T-helper 1 cell (primary cell): Measurements from ENCODE around the gene FBLN2.
A peak's percentile ranks its signal among the peaks of the same experiment; 100 is the strongest.

Experiments used
- DNase-seq, 5 donors: peaks; one replicate each; pipeline ENCODE4 v3.0.0-alpha.2; 2012 to 2020

The FBLN2 gene

GRCh38 chr3:13627681-13628080 lies 78.8 kb downstream of the FBLN2 start:
- DNase-seq: no peak

GRCh38 chr3:13628432-13628831 lies 79.5 kb downstream of the FBLN2 start:
- no peak for DNase-seq

- DNase-seq: no peak
Measured at GRCh38 chr3:13628841-13629551, 80.1 kb downstream of the FBLN2 start.

GRCh38 chr3:13629644-13630043 lies 80.7 kb downstream of the FBLN2 start:
- no peak for DNase-seq

- DNase-seq: no peak
Measured at GRCh38 chr3:13631256-13631655, 82.3 kb downstream of the FBLN2 start.

- no peak for DNase-seq
Measured at GRCh38 chr3:13633176-13633575, 84.3 kb downstream of the FBLN2 start.

- no peak for DNase-seq
Measured at GRCh38 chr3:13634151-13634550, 85.2 kb downstream of the FBLN2 start.

GRCh38 chr3:13634615-13635014 lies 85.7 kb downstream of the FBLN2 start:
- no peak for DNase-seq

GRCh38 chr3:13636186-13636585 lies 87.3 kb downstream of the FBLN2 start:
- DNase-seq: no peak

- no peak for DNase-seq
Measured at GRCh38 chr3:13636874-13637273, 87.9 kb downstream of the FBLN2 start.

- DNase-seq: no peak
Measured at GRCh38 chr3:13637311-13637891, 88.5 kb downstream of the FBLN2 start.

- DNase-seq: no peak
Measured at GRCh38 chr3:13637953-13638352, 89.0 kb downstream of the FBLN2 start.

GRCh38 chr3:13638927-13639326 lies 90.0 kb downstream of the FBLN2 start:
- DNase-seq: no peak

- no peak for DNase-seq
Measured at GRCh38 chr3:13642597-13642996, 93.7 kb downstream of the FBLN2 start.

GRCh38 chr3:13644341-13645117 lies 95.6 kb downstream of the FBLN2 start:
- DNase-seq: no peak

GRCh38 chr3:13645801-13646637 lies 97.1 kb downstream of the FBLN2 start:
- DNase-seq: no peak

- peak in 1 of 5 donors; percentile 7 for DNase-seq
Measured at GRCh38 chr3:13647298-13648059, 98.6 kb downstream of the FBLN2 start.

- peak; percentile 46 to 66 (median 61) for DNase-seq
Measured at GRCh38 chr3:13648060-13649001, 99.4 kb downstream of the FBLN2 start.

- DNase-seq: peak; percentile 53 to 69 (median 64)
Measured at GRCh38 chr3:13650210-13651056, 101.5 kb downstream of the FBLN2 start.

GRCh38 chr3:13651057-13651400 lies 102.1 kb downstream of the FBLN2 start:
- no peak for DNase-seq
